ENCODE measurements around the gene C1orf56. TPM values are rescaled to one million over a fixed set of nuclear protein-coding genes. Genes with fewer than 3 reads are reported as not detected.

Gene C1orf56
- total and polyA plus RNA-seq, 2 of the 13 experiments (the other 11 are each of a cell fraction or from before 2014, with no cell fraction given), result 1.5 to 3.2 TPM

DNA sequence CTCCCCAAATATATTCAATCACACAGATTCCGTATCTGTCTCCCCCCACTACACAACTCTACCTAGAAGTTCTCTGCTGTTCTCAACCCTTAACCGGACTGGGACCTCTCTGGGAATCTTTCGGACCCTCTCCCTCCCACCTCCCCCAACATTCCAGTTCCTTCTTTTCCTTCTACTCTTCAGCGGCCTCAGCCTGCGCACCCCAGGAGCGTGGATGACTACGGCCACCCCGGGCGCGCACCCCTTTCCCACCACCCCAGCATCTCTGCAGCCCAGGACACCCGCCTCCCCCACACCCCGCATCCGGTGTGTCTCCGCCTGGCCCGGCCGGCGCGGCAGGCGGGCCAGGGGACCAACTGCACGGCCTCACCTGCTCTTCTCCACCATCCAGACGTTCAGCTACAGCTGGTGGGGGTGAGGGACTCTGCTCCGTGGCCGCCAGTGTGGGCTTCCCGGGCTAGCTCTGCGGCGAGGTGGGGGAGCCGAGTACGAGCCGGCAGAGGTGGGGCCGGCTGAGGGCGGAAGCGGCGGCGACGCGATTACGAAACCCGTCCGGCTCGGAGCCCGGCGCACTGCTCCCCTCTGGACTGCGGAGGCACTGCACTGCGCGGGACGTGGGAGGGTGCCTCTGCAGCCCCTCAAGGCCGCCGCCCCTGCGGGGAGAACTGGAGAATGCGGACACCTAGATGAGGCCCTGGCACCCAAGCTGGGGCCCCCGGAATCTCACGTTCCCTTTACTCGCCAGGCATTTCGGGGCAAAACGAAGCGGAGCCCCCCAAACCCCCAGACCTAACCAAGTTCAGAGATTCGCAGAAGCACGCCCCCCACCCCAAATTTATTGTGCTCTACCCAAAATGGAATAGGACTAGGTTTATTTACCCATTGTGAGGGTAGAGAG, 11.8 kb downstream of the C1orf56 start, which contains the start of gene CDC42SE1 (continued):
- TF ChIP-seq, protein P1, sequence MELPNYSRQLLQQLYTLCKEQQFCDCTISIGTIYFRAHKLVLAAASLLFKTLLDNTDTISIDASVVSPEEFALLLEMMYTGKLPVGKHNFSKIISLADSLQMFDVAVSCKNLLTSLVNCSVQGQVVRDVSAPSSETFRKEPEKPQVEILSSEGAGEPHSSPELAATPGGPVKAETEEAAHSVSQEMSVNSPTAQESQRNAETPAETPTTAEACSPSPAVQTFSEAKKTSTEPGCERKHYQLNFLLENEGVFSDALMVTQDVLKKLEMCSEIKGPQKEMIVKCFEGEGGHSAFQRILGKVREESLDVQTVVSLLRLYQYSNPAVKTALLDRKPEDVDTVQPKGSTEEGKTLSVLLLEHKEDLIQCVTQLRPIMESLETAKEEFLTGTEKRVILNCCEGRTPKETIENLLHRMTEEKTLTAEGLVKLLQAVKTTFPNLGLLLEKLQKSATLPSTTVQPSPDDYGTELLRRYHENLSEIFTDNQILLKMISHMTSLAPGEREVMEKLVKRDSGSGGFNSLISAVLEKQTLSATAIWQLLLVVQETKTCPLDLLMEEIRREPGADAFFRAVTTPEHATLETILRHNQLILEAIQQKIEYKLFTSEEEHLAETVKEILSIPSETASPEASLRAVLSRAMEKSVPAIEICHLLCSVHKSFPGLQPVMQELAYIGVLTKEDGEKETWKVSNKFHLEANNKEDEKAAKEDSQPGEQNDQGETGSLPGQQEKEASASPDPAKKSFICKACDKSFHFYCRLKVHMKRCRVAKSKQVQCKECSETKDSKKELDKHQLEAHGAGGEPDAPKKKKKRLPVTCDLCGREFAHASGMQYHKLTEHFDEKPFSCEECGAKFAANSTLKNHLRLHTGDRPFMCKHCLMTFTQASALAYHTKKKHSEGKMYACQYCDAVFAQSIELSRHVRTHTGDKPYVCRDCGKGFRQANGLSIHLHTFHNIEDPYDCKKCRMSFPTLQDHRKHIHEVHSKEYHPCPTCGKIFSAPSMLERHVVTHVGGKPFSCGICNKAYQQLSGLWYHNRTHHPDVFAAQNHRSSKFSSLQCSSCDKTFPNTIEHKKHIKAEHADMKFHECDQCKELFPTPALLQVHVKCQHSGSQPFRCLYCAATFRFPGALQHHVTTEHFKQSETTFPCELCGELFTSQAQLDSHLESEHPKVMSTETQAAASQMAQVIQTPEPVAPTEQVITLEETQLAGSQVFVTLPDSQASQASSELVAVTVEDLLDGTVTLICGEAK (IDR thresholded peaks at IDR 0.05), result no peak
- TF ChIP-seq, protein P1 (CRISPR knock-in tag; IDR thresholded peaks at IDR 0.05), result peak; percentile 38; the same call in 1 of the 2 replicates
- TF ChIP-seq, protein P2, sequence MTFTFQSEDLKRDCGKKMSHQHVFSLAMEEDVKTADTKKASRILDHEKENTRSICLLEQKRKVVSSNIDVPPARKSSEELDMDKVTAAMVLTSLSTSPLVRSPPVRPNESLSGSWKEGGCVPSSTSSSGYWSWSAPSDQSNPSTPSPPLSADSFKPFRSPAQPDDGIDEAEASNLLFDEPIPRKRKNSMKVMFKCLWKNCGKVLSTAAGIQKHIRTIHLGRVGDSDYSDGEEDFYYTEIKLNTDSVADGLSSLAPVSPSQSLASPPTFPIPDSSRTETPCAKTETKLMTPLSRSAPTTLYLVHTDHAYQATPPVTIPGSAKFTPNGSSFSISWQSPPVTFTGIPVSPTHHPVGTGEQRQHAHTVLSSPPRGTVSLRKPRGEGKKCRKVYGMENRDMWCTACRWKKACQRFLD (CRISPR knock-in tag; IDR thresholded peaks at IDR 0.05; ENCODE audit: borderline replicate concordance), result no peak
- TF ChIP-seq, protein P3, sequence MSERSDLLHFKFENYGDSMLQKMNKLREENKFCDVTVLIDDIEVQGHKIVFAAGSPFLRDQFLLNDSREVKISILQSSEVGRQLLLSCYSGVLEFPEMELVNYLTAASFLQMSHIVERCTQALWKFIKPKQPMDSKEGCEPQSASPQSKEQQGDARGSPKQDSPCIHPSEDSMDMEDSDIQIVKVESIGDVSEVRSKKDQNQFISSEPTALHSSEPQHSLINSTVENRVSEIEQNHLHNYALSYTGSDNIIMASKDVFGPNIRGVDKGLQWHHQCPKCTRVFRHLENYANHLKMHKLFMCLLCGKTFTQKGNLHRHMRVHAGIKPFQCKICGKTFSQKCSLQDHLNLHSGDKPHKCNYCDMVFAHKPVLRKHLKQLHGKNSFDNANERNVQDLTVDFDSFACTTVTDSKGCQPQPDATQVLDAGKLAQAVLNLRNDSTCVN (CRISPR knock-in tag; IDR thresholded peaks at IDR 0.05; ENCODE audit: borderline replicate concordance), result peak; percentile 44; the same call in 1 of the 2 replicates
- TF ChIP-seq, protein P4, sequence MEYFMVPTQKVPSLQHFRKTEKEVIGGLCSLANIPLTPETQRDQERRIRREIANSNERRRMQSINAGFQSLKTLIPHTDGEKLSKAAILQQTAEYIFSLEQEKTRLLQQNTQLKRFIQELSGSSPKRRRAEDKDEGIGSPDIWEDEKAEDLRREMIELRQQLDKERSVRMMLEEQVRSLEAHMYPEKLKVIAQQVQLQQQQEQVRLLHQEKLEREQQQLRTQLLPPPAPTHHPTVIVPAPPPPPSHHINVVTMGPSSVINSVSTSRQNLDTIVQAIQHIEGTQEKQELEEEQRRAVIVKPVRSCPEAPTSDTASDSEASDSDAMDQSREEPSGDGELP (IDR thresholded peaks at IDR 0.05; ENCODE audit: borderline replicate concordance, low read depth), result peak; percentile 24; the same call in 1 of the 2 replicates
- TF ChIP-seq ZFP36L1 (CRISPR knock-in tag; IDR thresholded peaks at IDR 0.05) (no peak), ZNF232 (CRISPR knock-in tag; IDR thresholded peaks at IDR 0.05; ENCODE audit: borderline replicate concordance) (no peak), ZNF101 (CRISPR knock-in tag; IDR thresholded peaks at IDR 0.05; ENCODE audit: borderline replicate concordance, low read depth) (no peak), GTF3A (CRISPR knock-in tag; conservative IDR thresholded peaks at IDR 0.05) (no peak), MZF1 (CRISPR knock-in tag; IDR thresholded peaks at IDR 0.05; ENCODE audit: borderline replicate concordance) (peak; percentile 66; the same call in 1 of the 2 replicates), ZNF7 (CRISPR knock-in tag; IDR thresholded peaks at IDR 0.05) (no peak), ZNF446 (CRISPR knock-in tag; IDR thresholded peaks at IDR 0.05) (0 out of 2 replicates have a peak, but pooled peaks have one; percentile 67)
- TF ChIP-seq, protein P5, sequence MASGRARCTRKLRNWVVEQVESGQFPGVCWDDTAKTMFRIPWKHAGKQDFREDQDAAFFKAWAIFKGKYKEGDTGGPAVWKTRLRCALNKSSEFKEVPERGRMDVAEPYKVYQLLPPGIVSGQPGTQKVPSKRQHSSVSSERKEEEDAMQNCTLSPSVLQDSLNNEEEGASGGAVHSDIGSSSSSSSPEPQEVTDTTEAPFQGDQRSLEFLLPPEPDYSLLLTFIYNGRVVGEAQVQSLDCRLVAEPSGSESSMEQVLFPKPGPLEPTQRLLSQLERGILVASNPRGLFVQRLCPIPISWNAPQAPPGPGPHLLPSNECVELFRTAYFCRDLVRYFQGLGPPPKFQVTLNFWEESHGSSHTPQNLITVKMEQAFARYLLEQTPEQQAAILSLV (CRISPR knock-in tag; IDR thresholded peaks at IDR 0.05; ENCODE audit: borderline replicate concordance), result peak; percentile 77; the same call in 1 of the 2 replicates
